WTC11 (cell line): ENCODE measurements around the gene STARD7.

ENCODE experiments used
- NR2C2 ChIP-seq: sonication (generic); formaldehyde crosslinking; IDR thresholded peaks from 2 replicates; pipeline ENCODE4 v1.8.0; 2022; ENCODE audit warnings: mild to moderate bottlenecking, missing genetic modification reagents
- TF ChIP-seq, protein P1 (sequence below): fragments of 200-600 bp; IDR thresholded peaks from 2 replicates; pipeline ENCODE4 v1.8.0; 2022; ENCODE audit warnings: antibody characterized with exemption

GRCh38 chr2:96205888-96206287 is 2.7 kb downstream of the STARD7 start:
- no peak for TF ChIP-seq NR2C2 (CRISPR knock-in tag)
- TF ChIP-seq, protein P1, sequence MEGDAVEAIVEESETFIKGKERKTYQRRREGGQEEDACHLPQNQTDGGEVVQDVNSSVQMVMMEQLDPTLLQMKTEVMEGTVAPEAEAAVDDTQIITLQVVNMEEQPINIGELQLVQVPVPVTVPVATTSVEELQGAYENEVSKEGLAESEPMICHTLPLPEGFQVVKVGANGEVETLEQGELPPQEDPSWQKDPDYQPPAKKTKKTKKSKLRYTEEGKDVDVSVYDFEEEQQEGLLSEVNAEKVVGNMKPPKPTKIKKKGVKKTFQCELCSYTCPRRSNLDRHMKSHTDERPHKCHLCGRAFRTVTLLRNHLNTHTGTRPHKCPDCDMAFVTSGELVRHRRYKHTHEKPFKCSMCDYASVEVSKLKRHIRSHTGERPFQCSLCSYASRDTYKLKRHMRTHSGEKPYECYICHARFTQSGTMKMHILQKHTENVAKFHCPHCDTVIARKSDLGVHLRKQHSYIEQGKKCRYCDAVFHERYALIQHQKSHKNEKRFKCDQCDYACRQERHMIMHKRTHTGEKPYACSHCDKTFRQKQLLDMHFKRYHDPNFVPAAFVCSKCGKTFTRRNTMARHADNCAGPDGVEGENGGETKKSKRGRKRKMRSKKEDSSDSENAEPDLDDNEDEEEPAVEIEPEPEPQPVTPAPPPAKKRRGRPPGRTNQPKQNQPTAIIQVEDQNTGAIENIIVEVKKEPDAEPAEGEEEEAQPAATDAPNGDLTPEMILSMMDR: no peak
